ENCODE results near the gene NXT1.
"Not testable (repeated sequence)": the region's sequence is repeated elsewhere in the genome, so short reads cannot be mapped to it uniquely, and the experiment has no call there.

Gene NXT1

DNA sequence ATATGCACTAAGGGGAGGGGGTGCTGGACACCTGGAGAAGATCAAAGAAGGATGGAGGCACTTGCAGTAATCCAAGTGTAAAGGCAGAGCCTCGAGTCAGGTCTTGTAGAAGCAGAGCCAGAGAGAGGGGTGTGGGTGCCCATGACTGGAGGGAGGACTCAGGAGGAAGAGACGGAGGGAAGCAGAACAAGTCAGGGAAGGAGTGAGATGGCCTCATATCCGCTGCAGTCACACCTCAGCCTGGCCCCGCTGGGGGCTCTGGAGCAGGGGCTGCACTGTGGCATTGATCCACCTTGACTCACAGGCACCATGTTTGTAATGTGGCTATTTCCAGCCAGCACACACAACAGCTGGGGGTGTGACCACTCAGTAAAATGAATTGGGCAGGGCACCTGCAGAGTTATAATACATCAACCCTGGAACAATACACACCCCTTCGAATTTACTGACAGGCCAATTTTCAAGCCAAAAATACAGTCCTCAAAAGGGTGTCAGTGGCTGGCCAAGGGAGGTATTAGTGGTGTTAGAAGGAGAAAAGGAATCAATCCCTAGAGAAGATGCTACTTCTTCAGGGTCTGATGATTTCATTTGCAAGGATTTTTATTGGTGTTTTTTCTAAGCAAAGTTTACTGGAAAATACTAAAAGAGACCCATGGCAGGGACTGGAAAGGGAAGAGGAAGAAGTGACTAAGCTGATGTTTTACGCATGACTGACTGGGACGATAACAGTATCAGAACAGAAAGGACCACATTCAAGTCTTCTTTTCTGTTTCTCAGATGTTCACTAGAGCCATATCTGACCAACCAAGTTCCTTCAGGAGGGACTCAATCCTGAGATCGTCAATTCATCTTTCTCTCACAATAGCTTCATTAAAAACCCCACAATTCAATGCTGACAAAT lies 18.9 kb upstream of the NXT1 start:
- DNase-seq = no peak

DNA sequence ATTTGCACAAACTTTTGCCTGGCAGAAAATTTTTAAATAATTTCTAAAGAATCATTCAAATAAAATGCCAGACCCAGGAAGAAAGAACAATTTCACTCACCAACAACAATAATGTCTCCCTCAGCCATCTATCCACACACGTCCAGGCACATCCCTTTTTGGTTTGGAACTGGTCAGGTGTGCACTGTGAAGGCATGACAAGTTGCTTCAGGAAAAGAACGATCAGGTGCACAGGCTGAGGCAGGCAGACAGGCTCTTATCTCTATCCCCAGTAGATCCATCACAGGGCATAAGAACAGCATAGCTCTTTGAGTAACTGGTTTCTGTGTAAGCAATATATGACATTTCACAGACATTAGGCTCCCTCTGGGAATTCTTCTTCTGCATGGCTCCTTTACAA lies 18.1 kb upstream of the NXT1 start:
- no peak for DNase-seq

DNA sequence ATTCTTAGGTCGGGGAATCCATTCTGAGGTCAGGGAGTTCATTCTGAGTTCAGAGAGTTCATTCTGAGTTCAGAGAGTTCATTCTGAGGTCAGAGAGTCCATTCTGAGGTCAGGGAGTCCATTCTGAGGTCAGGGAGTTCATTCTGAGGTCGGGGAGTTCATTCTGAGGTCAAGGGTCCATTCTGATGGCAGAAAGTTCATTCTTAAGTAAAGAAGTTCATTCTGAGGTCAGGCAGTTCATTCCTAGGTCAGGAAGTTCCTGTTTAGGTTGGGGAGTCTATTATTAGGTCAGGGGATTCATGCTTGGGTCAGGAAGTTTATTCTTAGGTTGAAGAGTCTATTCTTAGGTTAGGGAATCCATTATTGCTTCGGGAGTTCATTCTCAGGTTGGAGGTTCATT lies 16.5 kb upstream of the NXT1 start:
- DNase-seq = no peak

DNA sequence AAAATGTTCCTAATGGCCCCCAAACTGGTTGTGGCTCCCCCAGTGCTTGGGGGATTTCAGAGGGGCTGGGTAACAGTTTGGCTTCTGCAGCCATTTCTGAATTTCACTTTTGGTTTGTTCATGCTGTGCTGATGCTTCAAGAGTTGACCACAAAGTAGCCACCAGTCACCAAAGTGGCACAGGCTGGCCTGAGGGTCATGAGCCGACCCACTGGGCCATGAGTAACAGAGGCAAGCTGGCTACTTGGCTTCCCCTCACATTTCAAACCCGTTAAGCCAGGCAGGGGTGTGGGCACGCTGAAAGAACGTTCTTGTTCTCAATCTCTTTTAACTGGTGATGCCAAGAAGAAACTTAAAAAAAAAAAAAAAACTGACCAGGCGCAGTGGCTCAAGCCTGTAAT lies 15.1 kb upstream of the NXT1 start:
- DNase-seq = no peak

GRCh38 chr20:23336476-23336875 lies 14.1 kb upstream of the NXT1 start:
- no peak for DNase-seq

GRCh38 chr20:23337312-23337711 lies 13.3 kb upstream of the NXT1 start:
- DNase-seq = no peak

DNA sequence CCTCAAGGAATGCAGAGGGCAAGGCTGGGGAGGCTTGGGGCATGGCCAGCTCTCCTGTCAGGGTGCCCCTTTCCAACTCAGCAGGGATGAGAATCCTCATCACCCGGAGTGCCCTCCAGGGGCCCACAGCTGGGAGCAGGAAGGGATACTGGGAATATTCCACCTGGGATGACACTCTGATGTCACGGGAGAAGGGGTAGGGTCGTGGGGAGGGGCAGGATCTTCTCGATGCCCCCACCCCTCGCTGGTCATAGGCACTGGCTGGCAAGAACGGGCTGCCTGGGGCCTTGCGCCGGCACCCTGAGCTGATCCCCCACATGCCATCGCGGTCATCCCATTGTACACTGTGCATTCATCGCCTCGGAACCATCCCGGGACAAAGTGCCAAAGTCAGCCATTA lies 10.6 kb upstream of the NXT1 start:
- no peak for DNase-seq

DNA sequence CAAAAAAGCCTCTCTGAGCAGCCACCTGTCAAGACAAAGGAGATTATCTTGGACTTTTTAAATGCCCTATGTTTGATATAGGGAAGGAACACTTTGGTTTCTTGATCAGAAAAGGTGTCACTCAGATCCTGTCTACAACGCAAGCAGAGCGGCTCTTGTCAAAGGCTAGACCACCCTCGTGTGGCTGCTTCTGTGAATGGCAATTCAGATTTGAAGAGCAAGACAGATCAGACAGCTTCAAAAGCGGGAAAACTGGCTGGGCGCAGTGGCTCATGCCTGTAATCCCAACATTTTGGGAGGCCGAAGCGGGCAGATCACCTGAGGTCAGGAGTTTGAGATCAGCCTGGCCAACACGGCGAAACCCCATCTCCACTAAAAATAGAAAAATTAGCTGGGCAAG lies 10.1 kb upstream of the NXT1 start:
- DNase-seq = peak in 41 of 51 donors; percentile 4 to 79 (median 36)

GRCh38 chr20:23341073-23341472 lies 9.5 kb upstream of the NXT1 start:
- DNase-seq = no peak

GRCh38 chr20:23343590-23343989 lies 7.0 kb upstream of the NXT1 start:
- DNase-seq = no peak

DNA sequence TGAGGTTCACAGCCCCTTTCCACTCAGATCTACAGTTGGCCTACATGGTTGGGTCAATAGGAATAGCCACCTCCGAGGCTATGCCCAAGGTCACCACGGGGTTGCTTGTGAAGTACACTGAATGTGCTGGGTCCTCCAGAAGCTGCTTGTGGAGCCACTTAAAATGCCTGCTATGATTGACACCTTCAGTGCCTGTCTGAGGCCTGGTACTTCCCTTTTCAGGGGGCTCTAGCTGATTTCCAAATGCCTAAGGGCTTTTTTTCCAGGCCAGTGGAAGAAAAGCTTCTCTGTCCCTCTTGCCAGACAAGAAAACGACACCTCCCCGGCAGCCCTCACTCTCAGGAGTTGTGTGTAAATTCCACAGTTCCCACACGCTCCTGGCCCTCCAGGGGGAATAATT lies 6.3 kb upstream of the NXT1 start:
- DNase-seq = no peak

DNA sequence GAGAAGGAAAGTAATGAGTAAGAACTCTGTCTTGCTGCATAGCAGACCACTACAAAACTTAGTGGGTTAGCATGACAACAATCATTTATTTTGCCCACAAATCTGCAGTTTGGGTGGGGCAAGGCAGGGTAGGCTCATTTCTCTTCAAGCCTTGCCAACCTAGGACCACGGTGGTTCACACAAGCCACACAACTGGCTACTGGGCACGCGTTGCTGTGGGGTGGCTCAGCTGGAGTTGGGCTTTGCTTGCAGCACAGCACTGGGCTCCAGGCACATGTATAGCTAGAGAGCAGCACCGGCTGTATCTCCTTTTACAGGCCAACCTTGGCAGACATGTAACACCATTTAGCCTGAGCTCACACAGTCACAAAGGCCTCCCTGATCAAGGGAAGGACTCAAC lies 4.6 kb upstream of the NXT1 start:
- DNase-seq = no peak

DNA sequence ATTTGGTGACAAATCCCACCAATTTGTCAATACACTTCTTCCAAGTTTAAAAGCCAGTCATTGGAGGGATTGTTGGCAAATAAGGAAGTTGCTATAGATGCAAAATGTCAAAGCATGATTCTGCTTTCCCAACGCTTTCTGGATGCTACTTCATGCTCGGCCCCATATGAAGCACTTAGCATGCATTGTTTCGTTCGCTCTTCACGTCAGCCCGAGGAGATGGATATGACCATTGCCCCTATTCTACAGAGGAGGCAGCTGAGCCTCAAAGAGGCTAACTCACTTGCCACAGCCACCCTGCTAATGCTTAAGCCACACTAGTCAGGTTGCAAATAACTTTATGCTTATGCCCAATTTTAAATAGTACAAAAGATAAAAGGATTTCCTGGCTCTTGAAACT lies 2.8 kb upstream of the NXT1 start:
- DNase-seq = no peak

DNA sequence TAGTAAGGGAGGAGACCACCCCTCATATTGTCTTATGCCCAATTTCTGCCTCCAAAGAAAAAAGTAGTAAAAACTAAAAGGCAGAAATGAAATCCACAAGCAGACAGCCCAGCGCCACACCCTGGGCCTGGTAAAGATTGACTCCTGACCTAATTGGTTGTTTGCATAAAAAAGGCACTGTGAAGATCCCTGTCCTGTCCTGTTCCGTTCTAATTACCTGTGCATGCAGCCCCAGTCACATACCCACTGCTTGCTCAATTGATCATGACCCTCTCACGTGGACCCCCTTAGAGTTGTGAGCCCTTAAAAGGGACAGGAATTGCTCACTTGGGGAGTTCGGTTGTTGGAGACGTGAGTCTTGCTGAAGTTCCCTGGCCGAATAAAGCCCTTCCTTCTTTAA lies 2.1 kb upstream of the NXT1 start:
- DNase-seq = not testable (repeated sequence)

GRCh38 chr20:23349338-23350195 lies 1.0 kb upstream of the NXT1 start:
- DNase-seq = peak in 25 of 51 donors; percentile 30 to 91 (median 81)

DNA sequence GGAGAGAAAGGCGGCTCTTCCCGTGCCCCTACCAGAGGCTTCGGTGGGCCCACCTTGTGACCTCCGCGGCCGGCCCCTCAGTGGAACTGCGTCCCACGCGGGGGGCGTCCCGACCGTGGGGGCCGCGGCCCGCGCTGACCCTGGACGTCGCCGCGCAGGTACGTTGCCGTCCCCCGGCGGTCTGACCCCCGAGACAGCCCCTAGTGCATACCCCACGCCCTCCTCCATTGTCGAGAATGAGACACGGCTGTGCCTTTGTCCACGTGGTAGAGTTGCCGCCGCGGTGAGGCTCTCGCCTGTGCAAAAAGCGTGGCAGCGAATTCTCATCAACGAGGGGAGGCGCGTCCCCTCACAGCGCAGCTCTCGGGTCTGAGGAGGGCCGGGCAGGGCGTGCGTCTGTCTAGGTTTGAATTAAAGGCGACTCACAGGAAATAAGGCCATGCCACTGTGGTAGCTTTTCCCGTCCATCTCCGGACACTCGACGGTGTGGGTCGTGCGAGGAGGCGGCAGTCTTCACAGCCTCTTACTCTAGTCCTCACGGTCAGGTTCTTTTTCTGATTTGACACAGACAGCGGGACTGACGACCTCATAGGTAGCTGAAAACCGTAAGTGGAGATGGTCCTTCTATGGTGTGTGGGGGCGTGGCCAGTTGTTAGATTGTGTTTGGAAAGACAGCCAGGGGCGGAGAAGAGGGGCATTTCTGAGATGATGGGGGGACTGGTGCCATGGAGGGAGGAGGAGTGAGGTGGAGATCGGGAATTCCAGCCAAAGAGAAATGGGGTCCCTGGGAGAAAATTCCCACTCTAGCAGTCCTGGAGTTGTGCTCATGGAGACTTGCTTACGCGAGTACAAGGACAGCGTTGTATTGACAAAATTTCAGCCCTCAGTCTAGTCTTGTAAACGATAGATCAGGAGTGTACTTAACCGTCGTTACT lies 580 bp downstream of the NXT1 start:
- peak in 26 of 51 donors; percentile 12 to 72 (median 48) for DNase-seq

DNA sequence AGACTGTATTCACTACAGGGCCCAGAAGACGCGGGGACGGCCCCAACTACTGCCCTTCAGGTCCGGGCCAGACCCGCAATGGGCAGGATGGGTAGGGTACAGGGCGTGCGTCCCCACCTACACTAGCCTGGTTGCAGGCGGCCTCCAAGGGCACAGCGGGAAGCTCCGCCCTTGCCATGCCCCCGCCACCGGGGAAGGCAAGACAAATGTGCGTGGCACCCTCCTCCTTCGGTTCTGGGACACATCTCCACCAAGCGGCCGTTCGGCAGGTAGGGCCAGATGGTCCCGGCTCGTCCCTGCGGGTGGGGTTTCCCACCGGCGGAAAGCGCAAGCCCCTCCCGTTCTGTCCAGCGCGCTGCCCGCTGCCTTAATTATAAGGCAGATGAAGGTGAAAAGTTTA lies 5.6 kb downstream of the NXT1 start:
- no peak for DNase-seq

DNA sequence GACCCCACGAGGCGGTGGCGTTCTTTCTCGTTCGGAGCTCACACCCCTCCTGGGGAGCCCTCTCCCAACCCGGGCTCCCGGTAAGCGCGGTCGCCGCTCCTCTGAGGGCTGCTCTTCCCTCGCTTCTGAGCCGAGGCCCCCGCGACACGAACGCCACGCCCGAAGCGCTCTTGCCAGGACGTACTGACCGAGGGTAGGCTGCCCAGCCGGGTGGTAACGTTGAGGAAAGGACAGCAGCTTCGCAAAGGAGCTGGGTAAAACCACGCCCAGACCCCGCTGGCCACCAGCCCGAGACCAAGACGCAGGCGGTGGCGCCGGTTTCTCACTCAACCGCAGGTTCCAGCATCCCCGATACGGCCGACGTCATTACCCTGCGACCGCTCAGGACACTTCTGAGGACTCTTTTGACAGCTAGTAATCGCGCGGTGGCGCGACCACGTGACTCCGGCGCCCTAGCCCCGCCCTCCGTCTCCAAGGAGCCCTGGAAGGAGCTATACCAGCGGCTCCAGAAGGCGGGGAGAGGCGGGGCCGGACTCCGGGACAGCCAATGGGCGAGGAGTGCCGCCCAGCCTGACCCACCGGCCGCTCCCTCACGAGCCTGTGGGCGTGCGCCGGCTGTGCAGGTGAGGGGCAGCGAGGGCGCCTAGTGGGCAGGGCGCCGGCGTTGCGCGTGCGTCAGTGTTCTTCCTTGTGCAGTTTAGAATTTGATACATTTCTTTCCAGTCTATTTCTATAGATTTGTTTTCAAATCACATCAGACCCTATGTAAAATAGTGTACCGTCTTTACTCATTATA lies 7.4 kb downstream of the NXT1 start:
- peak; percentile 84 to 100 (median 99) for DNase-seq

DNA sequence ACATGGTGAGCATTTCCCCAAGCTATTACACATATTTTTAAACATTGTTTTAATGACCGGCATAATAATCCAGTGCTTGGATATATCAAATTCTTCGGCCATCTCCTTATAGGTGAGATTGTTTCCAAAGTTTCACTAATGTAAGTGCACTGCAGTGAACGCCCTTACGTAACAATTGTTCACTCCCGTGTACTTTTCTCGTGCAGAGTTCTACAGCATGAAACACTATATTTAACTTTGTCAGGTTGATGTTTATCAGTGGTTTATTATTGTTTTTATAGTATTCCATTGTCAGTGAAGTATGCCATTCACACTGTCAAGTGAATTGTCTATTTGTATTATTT lies 7.9 kb downstream of the NXT1 start:
- no peak for DNase-seq

GRCh38 chr20:23358923-23359593 lies 8.5 kb downstream of the NXT1 start:
- DNase-seq = no peak
